Vagina (tissue), 2 donors: ENCODE results near the gene FLYWCH1.

Experiments
- POLR2A ChIP-seq, 2 donors: fragments of 450-650 bp; IDR thresholded peaks; one replicate each; pipeline ENCODE4 v1.6.1; 2017; ENCODE audit warnings: antibody characterized with exemption in 2 of 2, mild to moderate bottlenecking in 2 of 2, moderate library complexity in 2 of 2
- POLR2AphosphoS5 ChIP-seq, 2 donors: sonication (generic); formaldehyde crosslinking; IDR thresholded peaks; one replicate each; pipeline ENCODE4 v1.9.0; 2017; ENCODE audit warnings: antibody characterized with exemption in 2 of 2, mild to moderate bottlenecking in 2 of 2, low read depth in 1 of 2; ENCODE audit not compliant: insufficient read depth in 1 of 2
- TF ChIP-seq, protein P1 (sequence below), 3 experiments: fragments of 450-650 bp in 2 of 3; fragments of 200-600 bp in 1 of 3; sonication (generic) in 1 of 3; IDR thresholded peaks; one replicate each; pipeline ENCODE4 v1.5.1; 2017 to 2019; ENCODE audit warnings: antibody characterized with exemption in 3 of 3, mild to moderate bottlenecking in 2 of 3, moderate library complexity in 2 of 3

DNA sequence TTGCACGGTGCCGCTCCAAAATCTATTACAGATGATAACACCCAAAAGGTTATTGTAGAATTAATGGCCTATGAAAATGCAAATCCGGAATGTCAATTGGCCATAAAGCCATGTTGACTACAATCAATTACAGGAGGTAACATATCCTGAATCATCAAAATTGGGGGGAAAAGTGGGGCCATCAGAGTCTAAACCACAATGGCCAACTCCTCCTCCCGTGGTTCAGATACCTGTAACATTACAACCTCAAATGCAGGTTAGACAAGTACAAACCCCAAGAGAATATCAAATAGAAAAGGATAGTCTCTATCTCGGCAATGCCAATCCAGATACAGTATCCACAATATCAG, 14.9 kb downstream of the FLYWCH1 start:
- TF ChIP-seq, protein P1, sequence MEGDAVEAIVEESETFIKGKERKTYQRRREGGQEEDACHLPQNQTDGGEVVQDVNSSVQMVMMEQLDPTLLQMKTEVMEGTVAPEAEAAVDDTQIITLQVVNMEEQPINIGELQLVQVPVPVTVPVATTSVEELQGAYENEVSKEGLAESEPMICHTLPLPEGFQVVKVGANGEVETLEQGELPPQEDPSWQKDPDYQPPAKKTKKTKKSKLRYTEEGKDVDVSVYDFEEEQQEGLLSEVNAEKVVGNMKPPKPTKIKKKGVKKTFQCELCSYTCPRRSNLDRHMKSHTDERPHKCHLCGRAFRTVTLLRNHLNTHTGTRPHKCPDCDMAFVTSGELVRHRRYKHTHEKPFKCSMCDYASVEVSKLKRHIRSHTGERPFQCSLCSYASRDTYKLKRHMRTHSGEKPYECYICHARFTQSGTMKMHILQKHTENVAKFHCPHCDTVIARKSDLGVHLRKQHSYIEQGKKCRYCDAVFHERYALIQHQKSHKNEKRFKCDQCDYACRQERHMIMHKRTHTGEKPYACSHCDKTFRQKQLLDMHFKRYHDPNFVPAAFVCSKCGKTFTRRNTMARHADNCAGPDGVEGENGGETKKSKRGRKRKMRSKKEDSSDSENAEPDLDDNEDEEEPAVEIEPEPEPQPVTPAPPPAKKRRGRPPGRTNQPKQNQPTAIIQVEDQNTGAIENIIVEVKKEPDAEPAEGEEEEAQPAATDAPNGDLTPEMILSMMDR (IDR thresholded peaks at IDR 0.05): no peak
- TF ChIP-seq POLR2A (IDR thresholded peaks at IDR 0.05) (no peak), POLR2AphosphoS5 (IDR thresholded peaks at IDR 0.05; ENCODE audit: insufficient read depth in 1 of 2, low read depth in 1 of 2) (no peak)
